Activated CD4-positive, alpha-beta T cell treated with anti-CD3 and anti-CD28 coated beads for 36 hours (primary cell): ENCODE measurements around the gene RIC8A. TPM values are rescaled to one million over a fixed set of nuclear protein-coding genes. Genes with fewer than 3 reads are reported as not detected.

Experiments
- ATAC-seq: fragments of 200-7000 bp; cut with Tn5 transposase; one replicate; pipeline ENCODE4 v1.10.0; 2021; ENCODE audit warnings: mild to moderate bottlenecking, moderate library complexity
- CTCF ChIA-PET: fragments of 350-600 bp; sonication (Branson Sonifier 250); formaldehyde crosslinking; loops from one replicate; lab custom pipeline; 2021; ENCODE audit warnings: antibody characterized with exemption; lab: Charles Lee
- POLR2A ChIA-PET: fragments of 350-600 bp; sonication (Branson Sonifier 250); formaldehyde crosslinking; loops from one replicate; lab custom pipeline; 2021; ENCODE audit warnings: antibody characterized with exemption, inconsistent platforms; lab: Charles Lee
- DNase-seq: peaks from one replicate; pipeline ENCODE4 v3.0.0-alpha.2; 2020
- H3K27ac Mint-ChIP-seq: one replicate; pipeline ENCODE4 v1.8.0; 2021; ENCODE audit warnings: mixed read lengths
- H3K27me3 Mint-ChIP-seq: one replicate; pipeline ENCODE4 v1.8.0; 2021; ENCODE audit warnings: mixed read lengths
- H3K36me3 Mint-ChIP-seq: one replicate; pipeline ENCODE4 v1.8.0; 2021; ENCODE audit warnings: low read depth, mixed read lengths
- H3K4me1 Mint-ChIP-seq: one replicate; pipeline ENCODE4 v1.8.0; 2021; ENCODE audit warnings: mixed read lengths
- H3K4me3 Mint-ChIP-seq: one replicate; pipeline ENCODE4 v1.8.0; 2021; ENCODE audit warnings: mild to moderate bottlenecking, moderate library complexity, mixed read lengths
- H3K9me3 Mint-ChIP-seq: one replicate; pipeline ENCODE4 v1.8.0; 2021; ENCODE audit warnings: low read depth, mixed read lengths
- intact Hi-C, 2 experiments: fragments of 100-400 bp; cut with DNase I in 1 of 2; cut with micrococcal nuclease in 1 of 2; formaldehyde crosslinking; loops; one replicate each; pipeline versions ENCODE4 v1.14.2 to v1.15.1; 2022 to 2024; cut with DNase I, micrococcal nuclease
- total RNA-seq, 2 experiments: library from RNA; stranded (reverse); gene quantifications; one replicate each; pipeline ENCODE4 v1.2.3, GENCODE V29; 2021

Gene RIC8A
- total RNA-seq, 2 experiments from 2014 or later: 104 to 124 TPM

GRCh38 chr11:198236-198806 lies 9.2 kb upstream of the RIC8A start:
- Mint-ChIP-seq H3K36me3 (peaks cover 18% of the 10 kb centered on the region), H3K27ac (no peak overlapping the region)

GRCh38 chr11:199004-199581 lies 8.4 kb upstream of the RIC8A start:
- Mint-ChIP-seq H3K27me3 (no peaks in the 10 kb centered on the region), H3K36me3 (peaks cover 26% of the 10 kb centered on the region), H3K4me3 (no peak overlapping the region), H3K9me3 (no peaks in the 10 kb centered on the region), H3K4me1 (peaks cover 34% of the 10 kb centered on the region), H3K27ac (no peak overlapping the region)
- ChIA-PET CTCF (interaction anchor here (0.7 to 1.0 kb wide), 2 partner anchors 18 to 82 kb away, joined by 3 read pairs; no protein-coding TSS in a partner anchor), POLR2A (no interaction called here)
- intact Hi-C loops: no loop called here
- ATAC-seq (no peak), DNase-seq (peak; percentile 4)

More at GRCh38 chr11:198236-198806, 9.2 kb upstream of the RIC8A start:
- Mint-ChIP-seq H3K4me3 (no peak overlapping the region), H3K4me1 (peaks cover 26% of the 10 kb centered on the region), H3K9me3 (no peaks in the 10 kb centered on the region), H3K27me3 (no peaks in the 10 kb centered on the region)
- ATAC-seq (no peak), DNase-seq (no peak)
- CTCF ChIA-PET: interaction anchor here (1.0 kb wide), 1 partner anchor 18 kb away, joined by 3 read pairs; no protein-coding TSS in a partner anchor
- intact Hi-C loops: no loop called here
- POLR2A ChIA-PET: no interaction called here

- POLR2A ChIA-PET: no interaction called here
- Mint-ChIP-seq H3K36me3 (peaks cover 30% of the 10 kb centered on the region), H3K9me3 (no peaks in the 10 kb centered on the region), H3K4me3 (no peak overlapping the region), H3K4me1 (peaks cover 40% of the 10 kb centered on the region), H3K27me3 (no peaks in the 10 kb centered on the region), H3K27ac (no peak overlapping the region)
- DNase-seq: peak; percentile 8
- no peak for ATAC-seq
- intact Hi-C loops: no loop called here
- CTCF ChIA-PET: no interaction called here
Observed at GRCh38 chr11:199782-200181, 7.7 kb upstream of the RIC8A start.

GRCh38 chr11:200224-201003 lies 7.1 kb upstream of the RIC8A start:
- intact Hi-C loops: no loop called here
- ChIA-PET POLR2A (no interaction called here), CTCF (no interaction called here)
- Mint-ChIP-seq H3K27ac (peak overlapping the region; percentile 76), H3K27me3 (no peaks in the 10 kb centered on the region), H3K9me3 (no peaks in the 10 kb centered on the region), H3K36me3 (peaks cover 35% of the 10 kb centered on the region), H3K4me3 (no peak overlapping the region), H3K4me1 (peaks cover 45% of the 10 kb centered on the region)
- DNase-seq (peak; percentile 2), ATAC-seq (no peak)

GRCh38 chr11:201966-202365 lies 5.5 kb upstream of the RIC8A start:
- H3K27ac Mint-ChIP-seq: peak overlapping the region; percentile 76
- H3K9me3 Mint-ChIP-seq: no peaks in the 10 kb centered on the region
- intact Hi-C loops: no loop called here
- H3K4me1 Mint-ChIP-seq: peaks cover 54% of the 10 kb centered on the region
- ChIA-PET CTCF (no interaction called here), POLR2A (no interaction called here)
- peaks cover 44% of the 10 kb centered on the region for H3K36me3 Mint-ChIP-seq
- H3K27me3 Mint-ChIP-seq: no peaks in the 10 kb centered on the region
- peak overlapping the region; percentile 27 for H3K4me3 Mint-ChIP-seq
- ATAC-seq (no peak), DNase-seq (peak; percentile 4)

GRCh38 chr11:202490-202889 lies 5.0 kb upstream of the RIC8A start:
- no peak for ATAC-seq
- ChIA-PET POLR2A (interaction anchor here (0.7 kb wide), 1 partner anchor 113 kb away, joined by 3 read pairs; no protein-coding TSS in a partner anchor), CTCF (no interaction called here)
- DNase-seq: no peak
- intact Hi-C loops: no loop called here
- Mint-ChIP-seq H3K9me3 (no peaks in the 10 kb centered on the region), H3K4me1 (peaks cover 54% of the 10 kb centered on the region), H3K27ac (peak overlapping the region; percentile 76), H3K36me3 (peaks cover 46% of the 10 kb centered on the region), H3K4me3 (peak overlapping the region; percentile 27), H3K27me3 (no peaks in the 10 kb centered on the region)

GRCh38 chr11:203056-203944 lies 4.2 kb upstream of the RIC8A start:
- no peaks in the 10 kb centered on the region for H3K9me3 Mint-ChIP-seq
- no peak overlapping the region for H3K4me3 Mint-ChIP-seq
- intact Hi-C loops: no loop called here
- peaks cover 52% of the 10 kb centered on the region for H3K36me3 Mint-ChIP-seq
- peak; percentile 5 for DNase-seq
- ChIA-PET POLR2A (interaction anchor here (0.7 kb wide), 1 partner anchor 112 kb away, joined by 3 read pairs; no protein-coding TSS in a partner anchor), CTCF (interaction anchor here (1.2 to 2.7 kb wide), 2 partner anchors 48 to 168 kb away, joined by 5 to 12 read pairs; no protein-coding TSS in a partner anchor)
- peaks cover 54% of the 10 kb centered on the region for H3K4me1 Mint-ChIP-seq
- ATAC-seq: no peak
- no peaks in the 10 kb centered on the region for H3K27me3 Mint-ChIP-seq
- peak overlapping the region; percentile 76 for H3K27ac Mint-ChIP-seq

GRCh38 chr11:203945-204586 lies 3.4 kb upstream of the RIC8A start:
- ATAC-seq (no peak), DNase-seq (no peak)
- Mint-ChIP-seq H3K4me3 (no peak overlapping the region), H3K9me3 (no peaks in the 10 kb centered on the region), H3K4me1 (peaks cover 54% of the 10 kb centered on the region), H3K36me3 (peaks cover 58% of the 10 kb centered on the region), H3K27me3 (no peaks in the 10 kb centered on the region), H3K27ac (peak overlapping the region; percentile 76)
- POLR2A ChIA-PET: interaction anchor here (0.6 kb wide), 1 partner anchor 22 kb away, joined by 3 read pairs; no protein-coding TSS in a partner anchor
- intact Hi-C loops: no loop called here
- CTCF ChIA-PET: interaction anchor here (1.2 to 2.7 kb wide), 2 partner anchors 47 to 167 kb away, joined by 5 to 12 read pairs; no protein-coding TSS in a partner anchor

- ChIA-PET CTCF (interaction anchor here (2.7 kb wide), 1 partner anchor 46 kb away, joined by 12 read pairs; no protein-coding TSS in a partner anchor), POLR2A (interaction anchor here (0.6 kb wide), 1 partner anchor 22 kb away, joined by 3 read pairs; no protein-coding TSS in a partner anchor)
- ATAC-seq: no peak
- DNase-seq: peak; percentile 6
- Mint-ChIP-seq H3K4me1 (peaks cover 59% of the 10 kb centered on the region), H3K9me3 (no peaks in the 10 kb centered on the region), H3K36me3 (peaks cover 63% of the 10 kb centered on the region), H3K4me3 (no peak overlapping the region), H3K27me3 (no peaks in the 10 kb centered on the region), H3K27ac (no peak overlapping the region)
- intact Hi-C loops: loop anchor here in 1 of 2 experiments (5.0 kb wide), 2 partner anchors 108 to 248 kb away; partner anchors contain the start of genes IFITM1 and PTDSS2
Observed at GRCh38 chr11:204587-205109, 2.9 kb upstream of the RIC8A start.
